HG03025 (cell line): Measurements from ENCODE around the gene VWA2.

Experiments
- ATAC-seq: cut with Tn5 transposase; IDR thresholded peaks from one replicate; pipeline ENCODE4 v1.9.1; 2021; ENCODE audit warnings: mild to moderate bottlenecking, moderate library complexity; ENCODE audit not compliant: unreplicated experiment, low FRiP score

Gene VWA2

GRCh38 chr10:114273910-114274309, 34.9 kb downstream of the VWA2 start:
- ATAC-seq, result no peak

GRCh38 chr10:114274616-114275453, 35.8 kb downstream of the VWA2 start:
- no peak for ATAC-seq

- no peak for ATAC-seq
These were observed 37.0 kb downstream of the VWA2 start for GRCh38 chr10:114276066-114276465.

GRCh38 chr10:114276671-114277070, 37.6 kb downstream of the VWA2 start:
- no peak for ATAC-seq

GRCh38 chr10:114278140-114278883, 39.3 kb downstream of the VWA2 start:
- no peak for ATAC-seq

GRCh38 chr10:114278884-114279191, 39.8 kb downstream of the VWA2 start:
- ATAC-seq, result no peak

GRCh38 chr10:114279289-114279688, 40.2 kb downstream of the VWA2 start:
- ATAC-seq, result no peak

GRCh38 chr10:114279901-114280644, 41.0 kb downstream of the VWA2 start:
- ATAC-seq, result no peak

GRCh38 chr10:114281006-114281405, 42.0 kb downstream of the VWA2 start:
- ATAC-seq, result no peak

- ATAC-seq, result no peak
These were observed 42.4 kb downstream of the VWA2 start for GRCh38 chr10:114281461-114281860.

GRCh38 chr10:114282526-114282925, 43.5 kb downstream of the VWA2 start:
- no peak for ATAC-seq

GRCh38 chr10:114283091-114283490, 44.0 kb downstream of the VWA2 start:
- ATAC-seq, result no peak

- no peak for ATAC-seq
These were observed 44.6 kb downstream of the VWA2 start for GRCh38 chr10:114283535-114284234.

- ATAC-seq, result no peak
These were observed 45.5 kb downstream of the VWA2 start for GRCh38 chr10:114284346-114285071.

GRCh38 chr10:114285961-114286441, 46.9 kb downstream of the VWA2 start:
- ATAC-seq, result no peak

- no peak for ATAC-seq
These were observed 47.9 kb downstream of the VWA2 start for GRCh38 chr10:114286921-114287320.

- no peak for ATAC-seq
These were observed 49.5 kb downstream of the VWA2 start for GRCh38 chr10:114288424-114289095.

GRCh38 chr10:114289096-114289436, 50.0 kb downstream of the VWA2 start:
- no peak for ATAC-seq

GRCh38 chr10:114290038-114290437, 51.0 kb downstream of the VWA2 start:
- no peak for ATAC-seq
